NCI-H2171 treated with DMSO at 0.1 percent for 48 hours (cell line): ENCODE results near the gene CALM1.
A peak's percentile ranks its signal among the peaks of the same experiment; 100 is the strongest.
"Not testable (repeated sequence)": the region's sequence is repeated elsewhere in the genome, so short reads cannot be mapped to it uniquely, and the experiment has no call there.

Experiments used
- DNase-seq: peaks from one replicate; lab custom pipeline; 2025; lab: John Stamatoyannopoulos, UW

The CALM1 gene

DNA sequence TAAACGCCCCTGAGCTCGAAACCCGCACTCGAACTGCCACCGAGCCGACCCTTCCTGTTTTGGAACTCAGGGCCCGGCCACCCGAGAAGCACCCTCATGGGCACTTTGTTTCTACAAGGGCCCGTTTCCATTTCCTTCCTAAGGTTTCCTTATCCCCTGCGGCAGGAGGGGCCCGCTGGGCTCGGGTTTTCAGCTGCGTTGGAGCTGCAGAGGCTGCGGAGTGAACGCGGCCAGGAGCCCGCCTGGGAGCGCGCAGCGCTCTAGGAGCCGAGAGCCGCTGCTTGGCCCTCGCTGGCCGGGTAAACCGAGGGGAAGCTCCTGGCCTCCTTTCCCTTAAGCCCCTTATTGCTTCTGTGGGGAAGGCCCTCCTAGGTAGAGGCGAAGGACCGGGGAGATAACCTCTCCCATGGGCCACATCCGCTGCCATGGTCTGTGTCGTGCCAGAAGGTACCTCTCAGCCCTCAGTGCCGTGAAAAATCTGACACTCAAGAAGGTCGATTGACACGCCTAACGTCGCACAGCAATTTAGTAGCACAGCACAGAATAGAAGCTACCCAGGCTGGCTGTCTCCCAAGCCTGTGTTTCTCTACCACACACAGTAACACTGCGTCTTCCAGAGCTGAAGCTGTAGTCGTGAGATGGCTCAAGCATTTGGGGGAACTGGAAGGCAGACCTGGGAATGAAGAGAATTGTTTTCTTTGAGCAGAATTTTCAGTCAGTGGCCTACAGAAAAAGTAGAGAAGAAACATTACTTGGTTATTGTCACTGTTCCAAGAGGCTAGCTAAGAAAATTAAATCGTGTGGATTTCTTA is 12.9 kb upstream of the CALM1 start:
- peak; percentile 68 for DNase-seq

DNA sequence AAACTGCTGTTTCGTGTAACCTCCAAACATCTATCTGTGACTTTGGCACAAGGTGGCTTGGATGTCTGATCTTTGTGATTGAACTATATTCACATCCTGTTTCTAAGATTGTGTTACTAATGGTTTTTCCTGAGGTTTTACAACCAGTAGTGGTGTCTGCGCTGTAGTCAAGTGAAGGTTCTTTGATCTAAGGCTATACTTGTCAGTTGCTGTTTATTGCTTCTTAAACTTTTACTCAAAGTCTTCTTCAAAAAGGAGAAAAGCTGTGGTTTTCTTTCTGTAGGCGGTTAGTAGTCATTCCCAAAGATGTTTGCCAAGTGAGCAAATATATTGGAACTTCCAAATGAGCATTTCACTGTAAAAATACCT is 12.3 kb upstream of the CALM1 start:
- DNase-seq: no peak

DNA sequence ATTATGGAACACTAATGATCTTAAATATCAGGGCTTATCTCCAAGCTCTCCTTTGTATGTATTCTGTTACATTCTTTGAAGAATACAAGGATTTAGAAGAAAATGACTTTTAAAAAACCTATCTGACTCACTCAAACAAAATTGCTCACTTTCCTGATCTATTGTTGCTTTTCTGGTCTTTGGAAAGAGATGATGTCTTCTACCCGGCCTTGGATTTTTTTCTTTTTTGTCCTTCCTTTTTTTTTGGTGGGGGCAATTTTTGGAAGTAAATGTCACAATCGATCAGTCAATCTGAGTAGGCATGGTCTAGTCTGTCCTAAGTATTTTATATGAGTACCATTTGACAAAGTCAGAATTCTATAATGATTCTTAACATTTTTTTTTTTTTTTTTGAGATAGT is 10.5 kb upstream of the CALM1 start:
- DNase-seq: no peak

DNA sequence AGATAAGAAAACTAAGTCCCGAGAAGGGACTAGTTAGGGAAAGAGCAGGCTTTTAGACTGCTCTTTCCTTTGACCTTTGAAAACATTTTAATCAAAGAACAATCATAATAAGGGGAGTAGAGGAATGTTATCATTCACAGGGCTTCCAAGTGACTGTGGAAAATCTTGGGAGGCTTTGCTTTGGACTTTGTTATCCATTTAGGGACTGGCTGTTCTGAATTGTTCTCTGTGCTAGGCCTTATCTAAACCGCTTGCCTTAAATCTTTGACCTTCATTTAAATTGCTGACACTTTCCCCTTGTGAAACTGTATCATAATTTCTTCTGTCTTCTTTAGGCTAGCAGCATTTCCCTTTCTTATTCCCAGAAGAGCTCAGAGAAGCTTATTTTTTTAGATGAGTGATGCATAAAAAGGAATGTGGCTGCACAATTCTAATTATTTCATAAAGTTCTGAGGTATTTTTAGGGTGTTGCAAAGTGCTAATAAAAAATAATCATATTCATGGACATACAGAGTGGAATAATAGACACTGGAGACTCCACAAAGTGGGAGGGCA is 9.5 kb upstream of the CALM1 start:
- no peak for DNase-seq

DNA sequence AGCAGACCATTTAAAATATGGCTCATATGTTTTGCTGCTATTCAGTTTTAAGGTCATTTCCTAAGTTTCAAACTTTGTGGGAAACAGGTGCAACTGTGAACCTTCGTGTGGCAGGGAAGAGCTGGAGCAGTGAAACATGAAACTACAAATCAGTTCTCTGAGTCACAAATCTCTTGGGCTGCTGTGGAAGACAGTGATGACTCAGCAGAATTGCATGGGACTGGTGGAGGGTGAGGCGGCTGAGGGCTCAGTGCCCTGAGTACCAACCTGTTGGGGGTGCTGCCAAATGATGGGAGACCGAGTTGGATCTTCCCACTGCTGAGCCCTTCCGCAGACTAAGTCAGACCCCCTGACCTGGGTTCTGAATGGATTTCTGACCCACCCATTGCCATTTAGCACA is 8.4 kb upstream of the CALM1 start:
- peak; percentile 63 for DNase-seq

DNA sequence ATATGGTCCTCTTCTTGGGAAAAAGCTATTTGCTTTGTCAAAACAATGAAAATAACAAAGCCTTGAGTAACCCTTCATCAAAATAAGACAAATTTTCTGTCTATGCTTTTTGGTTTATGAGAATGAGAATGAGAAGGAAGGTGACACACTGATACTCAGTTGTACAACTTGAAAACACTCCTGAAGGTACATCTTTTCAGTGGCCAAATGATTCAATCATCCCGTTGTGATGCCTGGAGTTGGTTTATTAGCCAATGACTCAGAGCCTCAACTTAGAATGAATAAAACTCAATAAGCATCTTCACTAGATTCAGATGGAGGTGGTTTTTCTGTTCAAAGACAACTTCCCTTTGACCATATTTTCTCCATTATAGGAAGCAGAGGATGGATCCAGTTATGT is 7.8 kb upstream of the CALM1 start:
- DNase-seq: no peak

DNA sequence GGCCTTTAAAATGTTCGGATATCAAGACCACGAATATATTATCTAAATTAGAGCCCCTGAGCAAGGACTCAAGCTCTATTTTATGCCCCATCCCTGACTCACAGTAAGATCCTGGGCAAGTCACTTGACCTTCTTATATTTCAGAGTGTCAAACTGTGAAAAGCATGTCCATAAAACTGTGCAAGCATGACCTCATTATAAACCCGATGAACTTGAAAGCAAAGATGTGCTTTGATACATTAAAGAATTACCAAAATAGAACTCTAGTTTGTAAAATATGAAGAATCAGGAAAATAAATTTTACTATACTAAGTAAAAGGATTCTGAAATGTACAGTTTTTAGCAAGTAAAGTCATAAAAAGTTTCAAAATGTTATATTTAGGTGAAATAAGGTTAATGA is 2.9 kb upstream of the CALM1 start:
- DNase-seq: no peak

DNA sequence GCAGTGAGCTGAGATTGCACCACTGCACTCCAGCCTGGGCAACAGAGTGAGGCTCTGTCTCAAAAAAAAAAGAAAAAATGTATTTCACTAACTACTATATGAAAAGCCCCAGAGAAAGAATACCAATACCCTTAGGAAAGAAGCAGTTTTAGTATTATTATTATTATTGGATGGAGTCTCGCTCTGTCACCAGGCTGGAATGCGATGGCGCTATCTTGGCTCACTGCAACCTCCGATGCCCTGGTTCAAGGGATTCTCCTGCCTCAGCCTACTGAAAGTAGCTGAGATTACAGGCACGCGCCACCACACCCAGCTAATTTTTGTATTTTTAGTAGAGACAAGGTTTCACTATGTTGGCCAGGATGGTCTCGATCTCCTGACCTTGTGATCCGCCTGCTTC is 2.0 kb upstream of the CALM1 start:
- DNase-seq: not testable (repeated sequence)

DNA sequence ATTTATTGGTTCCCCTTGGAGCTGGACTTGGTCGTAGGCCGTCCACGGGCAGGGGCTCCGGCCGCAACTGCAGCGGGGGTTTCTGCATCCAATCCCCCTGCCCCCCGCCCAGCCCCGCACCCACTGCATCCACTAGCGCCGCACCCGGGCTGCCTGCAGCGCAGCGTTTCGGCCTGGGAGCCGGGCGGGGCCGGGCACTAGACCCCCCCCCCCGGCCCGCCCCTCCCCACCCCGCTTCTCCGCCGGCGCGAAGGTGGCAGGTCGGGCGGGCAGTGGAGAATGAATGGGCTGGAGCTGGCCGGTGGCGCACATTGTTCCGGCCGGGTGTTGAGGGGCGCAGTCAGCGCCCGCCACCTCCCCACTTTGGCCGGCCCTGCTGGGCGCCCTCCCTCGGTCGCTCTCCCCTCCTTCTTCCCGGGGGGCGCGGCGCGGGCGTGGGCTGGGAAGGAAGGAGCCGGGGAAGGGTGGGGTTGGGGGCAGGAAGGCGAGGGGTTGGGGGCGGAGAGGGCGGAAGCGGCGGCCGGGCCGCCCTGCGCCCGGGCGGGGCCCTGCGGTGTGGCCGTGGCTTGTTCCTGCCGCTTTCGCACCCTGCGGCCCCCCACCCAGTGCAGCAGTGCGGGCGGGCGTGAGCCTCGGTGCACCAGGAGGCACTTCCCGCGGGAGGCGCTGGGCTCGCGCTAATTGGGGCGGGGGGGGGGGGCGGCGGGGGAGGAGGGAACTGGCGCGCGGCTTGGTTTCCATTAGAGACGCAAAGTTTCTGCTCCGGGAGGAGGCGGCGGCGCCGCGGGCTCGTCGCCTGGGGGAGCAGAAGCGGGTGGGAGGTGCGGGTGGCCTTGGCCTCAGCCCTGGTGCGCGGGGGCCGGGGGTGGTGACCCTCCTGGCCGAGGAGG is 841 bp downstream of the CALM1 start:
- DNase-seq: peak; percentile 52

DNA sequence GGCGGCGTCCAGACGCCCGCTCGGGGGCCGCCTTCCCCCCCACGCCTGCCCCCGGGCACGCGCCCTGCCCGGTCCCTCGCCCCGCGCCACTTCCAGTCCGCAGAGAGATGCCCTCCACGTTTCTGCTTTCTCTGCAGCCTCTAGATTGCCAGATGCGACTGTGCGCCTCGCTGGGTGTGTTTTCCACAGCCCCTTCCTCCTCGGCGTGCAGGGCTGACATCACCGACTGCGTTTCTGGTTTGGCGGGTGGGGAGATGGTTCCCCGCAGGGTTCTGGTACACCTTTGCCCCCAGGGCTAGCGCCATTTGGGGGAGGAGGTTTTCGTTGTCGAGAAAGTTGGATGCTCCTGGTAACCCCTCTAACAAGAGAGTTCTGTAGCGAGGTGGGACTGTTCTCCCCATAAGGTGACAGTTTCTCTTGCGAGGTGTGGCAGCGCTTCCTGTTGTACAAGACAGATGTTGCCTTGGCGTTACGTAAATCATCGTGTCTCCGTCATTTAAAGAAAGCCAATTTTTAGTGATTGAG is 1.5 kb downstream of the CALM1 start:
- DNase-seq: peak; percentile 82

DNA sequence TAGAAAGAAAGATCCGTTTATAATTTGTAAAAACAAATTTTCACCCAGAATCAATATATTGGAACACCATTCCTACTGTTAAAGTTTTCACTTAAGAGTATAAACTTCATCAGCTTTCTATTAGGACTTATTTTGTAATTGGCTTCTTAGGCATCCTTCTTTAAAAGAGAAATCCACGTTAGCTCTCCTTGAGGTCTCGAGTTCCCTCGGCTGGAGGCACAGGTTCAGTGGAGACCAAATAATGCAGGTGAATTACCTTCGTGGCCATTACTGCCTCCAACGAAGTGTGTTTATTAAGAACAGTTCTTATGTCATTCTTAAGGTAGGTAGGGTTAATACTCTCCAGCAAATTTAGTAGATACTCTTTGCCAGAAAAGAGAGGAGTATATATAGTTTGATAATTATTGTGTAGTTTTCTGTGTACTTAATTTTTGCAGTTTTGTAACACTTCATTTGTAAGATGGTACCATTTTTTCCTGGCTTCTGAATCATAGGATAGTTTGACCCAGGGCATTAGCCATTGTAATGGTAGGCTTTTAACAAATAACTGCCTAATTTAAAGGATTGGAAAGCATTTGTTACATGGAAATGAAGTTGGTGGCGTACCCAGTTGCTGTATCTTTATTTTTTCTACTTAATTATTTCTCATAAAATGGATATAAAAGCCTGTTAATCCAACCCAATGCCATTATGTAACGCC is 2.2 kb downstream of the CALM1 start:
- DNase-seq: no peak

DNA sequence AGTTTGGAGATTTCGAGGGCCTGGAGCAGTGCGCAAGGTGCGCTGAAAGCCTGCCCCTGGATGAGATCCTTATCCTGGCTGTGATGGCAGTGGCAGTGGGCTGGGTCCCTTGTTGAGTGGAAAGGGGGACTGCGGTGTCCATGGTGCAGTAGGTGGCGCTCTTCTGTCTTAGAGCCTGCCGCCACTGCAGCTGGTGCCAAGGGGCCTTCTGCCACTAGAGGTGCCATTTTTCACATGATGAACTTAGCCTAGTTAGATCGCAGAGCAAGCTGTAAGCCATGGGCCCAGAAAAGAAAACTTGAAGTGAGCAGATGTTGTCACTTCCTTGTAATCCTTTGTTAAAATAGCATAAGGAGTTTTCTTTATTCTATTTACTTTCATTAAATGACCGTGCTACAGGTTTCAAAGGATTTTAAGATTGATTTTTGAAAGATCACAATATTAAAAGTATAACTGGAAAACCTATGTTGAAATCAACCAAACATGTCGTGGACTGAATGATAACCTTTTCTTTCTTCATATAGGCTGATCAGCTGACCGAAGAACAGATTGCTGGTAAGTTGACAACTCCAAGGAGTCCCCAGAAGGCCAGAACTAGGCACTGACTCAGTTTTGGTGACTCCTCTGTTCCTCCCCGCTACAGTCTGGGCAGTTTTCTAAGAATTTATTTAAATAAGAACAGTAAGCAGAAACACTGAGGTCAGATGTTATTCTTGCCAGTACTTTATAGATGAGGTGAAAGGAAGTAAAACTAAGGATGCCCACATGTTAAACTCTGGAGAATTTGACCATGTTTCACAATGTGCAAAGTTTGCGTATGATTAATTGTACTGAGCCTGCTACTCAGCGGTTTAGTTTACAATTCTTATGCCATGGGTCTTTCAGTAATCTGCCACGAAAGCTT is 3.0 kb downstream of the CALM1 start:
- DNase-seq: peak; percentile 98

DNA sequence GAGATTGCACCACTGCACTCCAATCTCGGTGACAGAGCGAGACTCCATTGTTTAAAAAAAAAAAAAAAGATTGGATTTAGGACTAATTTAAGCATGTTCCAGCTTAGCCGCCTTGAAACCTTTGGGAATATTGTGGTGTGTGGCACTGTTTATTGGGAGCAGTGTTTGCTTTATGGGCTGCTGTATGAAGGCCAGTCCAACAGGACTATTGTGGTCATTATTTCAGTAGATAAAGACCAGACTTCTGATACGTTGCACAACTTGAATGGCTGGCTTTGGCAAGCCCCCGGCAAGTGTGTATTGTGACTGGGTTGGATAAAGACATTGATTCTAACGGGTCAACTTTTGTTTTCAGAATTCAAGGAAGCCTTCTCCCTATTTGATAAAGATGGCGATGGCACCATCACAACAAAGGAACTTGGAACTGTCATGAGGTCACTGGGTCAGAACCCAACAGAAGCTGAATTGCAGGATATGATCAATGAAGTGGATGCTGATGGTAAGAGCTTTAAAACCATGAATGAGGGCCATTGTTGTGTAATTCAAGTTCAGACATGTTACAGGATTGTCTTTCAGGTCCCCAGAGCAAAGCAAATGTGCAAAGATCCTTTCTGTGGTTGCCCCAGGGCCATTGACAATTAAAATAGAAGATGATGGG is 4.2 kb downstream of the CALM1 start:
- DNase-seq: no peak

DNA sequence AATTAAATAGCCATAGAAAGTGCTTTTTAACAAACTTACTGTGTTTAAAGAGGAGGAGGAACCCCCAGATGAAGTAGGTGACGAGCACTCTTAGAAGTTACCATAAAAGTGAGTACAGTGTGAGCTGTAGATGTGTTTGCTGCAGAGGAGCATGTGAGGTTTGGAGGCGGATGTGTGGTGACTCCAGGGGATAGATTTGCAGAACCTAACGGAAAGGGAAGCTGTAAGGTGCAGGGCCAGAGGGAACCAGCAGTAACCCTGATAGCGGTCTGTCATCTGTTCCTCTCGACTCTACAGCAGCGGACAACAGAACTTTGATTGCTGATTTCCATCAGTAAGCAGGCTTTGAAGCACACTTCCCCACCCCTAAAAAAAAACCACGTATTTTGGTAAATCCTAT is 5.2 kb downstream of the CALM1 start:
- DNase-seq: no peak

DNA sequence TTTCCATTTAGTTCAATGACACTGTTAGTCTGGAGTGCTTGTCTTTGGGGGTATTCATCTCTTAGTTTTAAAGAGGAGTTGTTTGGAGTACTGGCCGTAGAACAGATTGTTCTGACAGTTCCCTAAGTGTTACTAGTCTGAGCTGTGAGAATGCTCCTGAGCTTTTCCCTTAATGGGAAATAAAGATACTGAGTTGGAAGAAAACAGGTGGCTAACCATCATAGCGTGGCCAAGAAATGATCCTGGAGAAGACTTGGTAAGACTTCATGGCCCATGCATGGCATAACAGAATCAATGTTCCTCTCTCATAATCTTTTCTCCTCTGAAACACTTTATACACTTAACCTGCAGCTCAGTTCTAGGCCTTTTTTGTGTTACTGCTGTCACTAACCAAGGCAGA is 6.2 kb downstream of the CALM1 start:
- DNase-seq: no peak

DNA sequence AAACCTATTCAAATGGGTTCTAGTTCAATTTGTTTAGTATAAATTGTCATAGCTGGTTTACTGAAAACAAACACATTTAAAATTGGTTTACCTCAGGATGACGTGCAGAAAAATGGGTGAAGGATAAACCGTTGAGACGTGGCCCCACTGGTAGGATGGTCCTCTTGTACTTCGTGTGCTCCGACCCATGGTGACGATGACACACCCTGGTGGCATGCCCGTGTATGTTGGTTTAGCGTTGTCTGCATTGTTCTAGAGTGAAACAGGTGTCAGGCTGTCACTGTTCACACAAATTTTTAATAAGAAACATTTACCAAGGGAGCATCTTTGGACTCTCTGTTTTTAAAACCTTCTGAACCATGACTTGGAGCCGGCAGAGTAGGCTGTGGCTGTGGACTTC is 8.3 kb downstream of the CALM1 start:
- DNase-seq: peak; percentile 48

DNA sequence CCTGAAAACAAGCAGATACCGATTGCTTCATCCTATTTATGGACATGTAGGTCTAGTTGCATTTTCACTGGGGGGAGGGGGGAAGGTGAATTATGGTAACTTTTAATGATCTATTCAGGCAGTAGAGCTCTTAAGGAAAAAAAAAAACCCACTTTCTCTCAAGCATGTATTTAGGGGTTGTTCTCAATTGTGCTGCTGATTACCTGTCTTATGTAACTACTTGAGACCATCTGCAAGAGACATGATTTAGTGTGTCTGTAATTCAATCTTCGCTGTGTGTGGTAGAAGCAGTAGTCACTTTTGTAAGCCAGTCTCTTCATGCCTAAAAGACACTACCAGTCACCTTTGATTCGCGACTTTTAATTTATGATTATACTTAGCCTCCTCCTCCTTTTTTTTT is 8.9 kb downstream of the CALM1 start:
- DNase-seq: peak; percentile 99

DNA sequence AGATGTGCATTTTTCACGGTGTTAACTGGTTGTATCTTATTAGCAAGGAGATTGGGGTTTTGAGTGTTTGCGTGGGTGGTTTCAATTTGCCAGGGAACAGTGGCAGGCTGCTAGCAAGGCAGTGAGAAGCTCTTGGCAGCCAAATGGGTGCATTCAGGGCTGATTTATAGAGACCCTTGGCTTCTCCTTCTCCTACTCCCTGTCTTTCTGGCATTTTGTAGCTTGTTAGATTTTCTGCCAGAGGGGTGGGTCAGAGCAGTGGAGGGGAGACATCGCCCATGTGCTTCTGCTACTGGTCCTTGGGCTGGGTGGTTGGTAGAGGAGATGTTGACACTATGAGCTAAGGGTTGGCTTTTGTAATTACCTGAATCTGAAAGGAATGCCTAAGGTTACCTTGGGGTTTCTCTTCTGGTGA is 9.6 kb downstream of the CALM1 start:
- peak; percentile 50 for DNase-seq

DNA sequence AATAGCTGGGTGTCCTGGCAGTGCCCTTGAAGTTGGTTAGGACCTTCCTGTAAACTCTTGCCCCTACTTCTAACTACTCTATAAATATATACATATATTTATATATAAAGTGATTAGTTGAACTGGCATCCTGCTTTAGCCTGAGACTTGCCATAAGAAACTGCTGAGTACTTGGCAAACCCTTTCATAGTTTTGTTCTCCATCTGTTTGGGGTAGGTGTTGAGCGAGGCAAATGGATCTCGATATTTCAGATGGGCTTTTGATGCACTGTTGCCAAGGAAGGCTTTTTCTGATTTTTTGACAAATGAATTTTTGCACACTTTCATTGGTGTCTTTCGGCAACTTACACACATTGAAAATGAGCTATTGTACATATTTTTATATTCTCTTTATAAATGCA is 10.4 kb downstream of the CALM1 start:
- no peak for DNase-seq

DNA sequence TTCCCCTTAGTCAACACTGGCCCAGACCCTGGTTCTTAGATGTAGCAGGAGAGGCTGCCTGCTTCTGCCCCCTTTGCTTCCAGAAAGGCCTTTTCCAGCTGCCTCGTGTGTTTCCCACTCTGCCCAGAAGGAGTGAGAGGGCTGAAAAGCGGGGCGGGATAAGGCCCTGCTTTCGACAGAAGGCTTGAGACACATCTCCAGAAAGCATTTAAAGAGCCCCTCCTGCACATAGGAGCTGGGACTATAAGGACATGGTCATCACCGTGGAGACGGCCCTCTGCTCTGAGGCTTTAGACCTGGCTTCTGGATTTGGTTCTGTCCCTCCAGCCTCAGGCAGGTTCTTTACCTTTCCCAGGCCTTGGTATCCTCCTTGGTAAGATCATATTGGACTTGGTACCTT is 11.9 kb downstream of the CALM1 start:
- no peak for DNase-seq
